ENCODE results near the gene CFAP61. TPM values are rescaled to one million over a fixed set of nuclear protein-coding genes. Genes with fewer than 3 reads are reported as not detected.

CFAP61 gene
- polyA plus RNA-seq, 3 donors, result 3.5 to 4.2 (median 4.0) TPM

GRCh38 chr20:20375862-20376261, 323.5 kb downstream of the CFAP61 start:
- no peak for DNase-seq (ENCODE audit: low read depth in 3 of 3, low spot score in 2 of 3)

DNA sequence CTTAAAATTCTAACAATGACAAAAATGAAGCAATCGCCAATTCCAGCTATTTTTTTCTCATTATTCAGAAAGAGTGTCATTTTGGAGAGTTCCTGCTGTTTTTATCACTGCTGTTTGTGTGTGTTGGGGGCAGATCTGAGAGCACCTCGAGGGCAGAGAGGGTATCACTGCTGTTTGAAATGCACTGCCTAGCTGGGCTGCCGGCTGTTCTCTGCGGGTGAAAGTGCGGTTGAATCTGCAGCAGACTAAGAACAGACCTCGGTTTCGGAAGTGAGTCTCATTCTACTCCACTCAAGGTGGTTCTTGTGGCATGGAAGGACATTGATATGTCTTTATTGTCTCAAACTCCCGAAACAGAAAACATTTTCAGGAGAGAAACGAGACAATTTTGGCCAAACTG, 333.9 kb downstream of the CFAP61 start:
- no peak for DNase-seq (ENCODE audit: low read depth in 3 of 3, low spot score in 2 of 3)

DNA sequence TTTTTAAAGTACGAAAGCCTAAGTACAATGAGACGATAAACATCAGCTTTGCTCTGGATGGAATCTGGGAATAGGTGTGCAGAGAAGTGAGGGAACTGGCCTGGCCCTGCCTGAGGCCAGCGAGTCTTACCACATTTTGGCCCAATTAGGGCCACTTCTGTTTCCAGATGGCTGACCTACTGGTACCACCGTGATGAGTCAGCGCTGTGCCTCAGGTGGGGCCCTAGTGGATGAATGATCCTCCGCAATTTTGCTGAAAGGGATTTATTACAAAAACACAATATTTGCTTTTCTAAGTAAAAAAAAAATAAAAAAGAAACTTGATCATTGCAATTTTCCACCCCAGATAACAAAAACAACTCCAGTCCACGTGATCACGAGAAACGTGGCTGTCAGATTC, 338.1 kb downstream of the CFAP61 start:
- no peak for DNase-seq (ENCODE audit: low read depth in 3 of 3, low spot score in 2 of 3)

DNA sequence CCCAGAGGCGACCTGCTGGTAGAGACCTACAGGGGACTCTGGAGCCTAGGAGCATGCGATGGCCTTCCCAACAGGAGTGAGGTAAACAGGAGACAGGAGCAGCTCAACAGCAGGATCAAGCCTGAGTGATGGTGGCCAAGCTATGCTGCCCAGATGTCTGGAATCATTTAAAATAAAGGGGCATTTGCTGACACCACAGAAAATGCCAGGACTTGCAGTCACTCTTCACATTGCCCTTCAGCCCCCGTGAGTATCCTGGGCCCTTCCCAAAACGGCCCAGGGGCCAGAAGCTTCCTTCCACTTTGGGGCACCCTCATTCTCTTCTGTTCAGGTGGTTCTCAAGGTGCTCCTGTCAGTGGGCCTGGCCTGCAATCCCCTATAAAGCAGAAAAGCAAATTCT, 338.8 kb downstream of the CFAP61 start:
- DNase-seq (ENCODE audit: low read depth in 3 of 3, low spot score in 2 of 3), result no peak

- DNase-seq (ENCODE audit: low read depth in 3 of 3, low spot score in 2 of 3), result no peak
Measured at GRCh38 chr20:20391766-20392165, 339.4 kb downstream of the CFAP61 start.

DNA sequence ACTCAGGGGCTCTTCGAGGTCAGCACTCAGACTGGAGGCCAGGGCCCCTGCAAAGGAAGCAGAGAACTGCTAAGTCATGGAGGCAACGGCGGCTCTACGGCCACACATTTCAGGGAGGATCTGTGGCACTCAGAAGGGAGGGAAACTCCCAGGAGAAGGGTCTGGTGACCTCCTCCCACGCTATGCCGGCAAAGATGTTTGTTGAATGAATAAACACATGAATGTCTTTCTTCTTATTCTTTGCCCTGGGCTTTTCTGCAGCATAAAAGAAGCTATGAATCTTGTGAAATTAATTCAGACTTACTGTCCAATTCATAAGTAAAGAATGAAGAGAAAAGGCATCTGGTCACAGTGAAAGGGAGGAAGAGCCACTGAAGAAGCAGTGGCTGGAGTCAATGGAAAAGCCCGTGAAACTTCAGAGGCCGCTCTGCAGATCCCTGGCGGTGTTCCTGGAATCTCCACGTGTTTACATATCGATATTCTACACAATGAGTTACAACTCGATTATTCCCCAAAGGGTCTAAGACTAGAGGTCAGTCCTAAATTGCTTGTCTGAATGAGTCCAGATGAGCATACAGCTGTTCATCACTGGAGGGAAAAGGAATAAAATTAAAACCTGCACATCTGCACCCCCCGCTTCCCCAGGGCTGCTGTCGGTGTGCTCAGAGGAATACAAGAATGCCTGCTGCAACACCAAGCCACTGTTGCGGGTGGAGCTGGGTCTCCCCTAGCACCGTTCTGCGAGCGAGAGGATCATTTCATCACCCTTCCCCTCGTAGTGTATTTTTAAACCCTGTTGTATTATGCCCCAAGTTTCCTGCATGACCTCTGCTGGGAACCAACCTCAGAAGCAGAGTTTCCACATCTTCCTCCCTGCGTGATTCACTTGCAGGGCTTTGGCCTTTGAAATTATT, 341.1 kb downstream of the CFAP61 start:
- DNase-seq (ENCODE audit: low read depth in 3 of 3, low spot score in 2 of 3), result no peak

- DNase-seq (ENCODE audit: low read depth in 3 of 3, low spot score in 2 of 3), result no peak
Measured at GRCh38 chr20:20395087-20395486, 342.8 kb downstream of the CFAP61 start.

DNA sequence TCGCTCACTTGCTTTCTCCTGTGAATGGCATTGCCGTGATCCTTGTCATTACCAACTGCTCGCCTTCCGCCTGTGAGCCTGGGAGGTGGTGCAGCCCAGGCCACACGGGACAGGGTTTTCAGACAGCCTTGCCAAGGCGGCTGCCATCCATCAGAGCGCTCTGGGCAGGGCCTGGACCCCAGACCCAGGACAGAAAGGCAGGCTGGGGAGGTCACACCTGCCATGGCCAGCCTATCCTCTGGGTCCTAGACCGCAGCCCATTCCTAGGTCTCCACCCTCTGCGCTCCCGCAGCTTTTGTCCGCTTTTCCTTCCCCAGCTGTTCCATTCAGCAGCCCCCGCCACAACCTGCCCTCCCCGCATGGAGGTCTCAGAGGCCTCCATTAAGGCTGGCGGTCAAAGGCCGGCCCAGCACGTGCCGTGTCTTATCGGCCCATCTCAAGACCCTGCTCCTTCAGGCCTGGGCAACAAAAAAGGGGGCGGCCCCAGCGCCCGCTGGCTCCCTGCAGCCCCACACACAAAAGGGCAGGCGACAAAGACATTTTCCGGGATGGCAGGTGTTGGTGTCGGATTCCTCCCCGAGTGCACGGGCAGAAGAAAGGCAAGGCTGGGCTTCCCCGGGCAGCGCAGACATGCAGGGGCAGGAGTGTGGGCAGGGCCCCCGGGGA, 343.7 kb downstream of the CFAP61 start:
- DNase-seq (ENCODE audit: low read depth in 3 of 3, low spot score in 2 of 3), result no peak

GRCh38 chr20:20396794-20397193, 344.5 kb downstream of the CFAP61 start:
- no peak for DNase-seq (ENCODE audit: low read depth in 3 of 3, low spot score in 2 of 3)

GRCh38 chr20:20398123-20398522, 345.8 kb downstream of the CFAP61 start:
- no peak for DNase-seq (ENCODE audit: low read depth in 3 of 3, low spot score in 2 of 3)

- DNase-seq (ENCODE audit: low read depth in 3 of 3, low spot score in 2 of 3), result no peak
Measured at GRCh38 chr20:20399531-20400500, 347.5 kb downstream of the CFAP61 start.

- no peak for DNase-seq (ENCODE audit: low read depth in 3 of 3, low spot score in 2 of 3)
Measured at GRCh38 chr20:20401991-20402390, 349.7 kb downstream of the CFAP61 start.

DNA sequence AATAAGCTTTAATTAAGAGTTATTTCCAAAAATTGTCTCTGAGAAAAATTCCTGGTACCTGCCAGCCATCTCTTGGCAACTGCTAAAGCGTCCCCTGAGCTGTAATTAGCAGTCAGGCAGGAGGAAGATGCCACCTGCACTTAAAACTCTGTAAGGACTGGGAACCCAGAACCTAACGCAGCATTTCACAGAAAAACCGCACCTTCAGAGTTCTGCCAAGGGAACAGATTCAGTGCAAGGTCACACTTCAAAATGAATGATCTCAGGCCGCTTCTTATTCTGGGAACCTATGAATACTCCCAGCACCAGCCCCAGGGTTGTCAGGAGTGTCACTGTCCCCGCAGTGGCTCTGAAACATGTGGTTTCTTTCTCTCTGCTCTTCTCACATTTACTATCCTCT, 352.3 kb downstream of the CFAP61 start:
- DNase-seq (ENCODE audit: low read depth in 3 of 3, low spot score in 2 of 3), result no peak

DNA sequence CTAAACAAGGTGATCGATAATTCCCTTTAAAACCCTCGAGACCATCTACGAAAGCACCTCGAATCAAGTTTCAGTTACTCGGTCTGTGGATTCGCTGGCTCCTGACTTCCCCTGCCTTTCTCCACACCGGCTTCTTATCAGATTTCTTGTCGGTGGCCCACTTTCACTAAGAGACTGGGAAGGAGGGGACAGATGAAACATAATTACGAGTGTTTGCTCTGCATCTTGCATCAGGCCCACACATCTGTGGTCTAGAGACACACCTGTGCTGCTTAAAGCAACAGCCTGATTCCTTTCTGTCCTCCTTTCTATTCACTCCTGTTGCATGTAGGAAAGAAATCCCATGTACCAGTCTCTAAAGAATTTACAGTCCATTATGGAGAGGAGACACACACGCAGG, 353.3 kb downstream of the CFAP61 start:
- no peak for DNase-seq (ENCODE audit: low read depth in 3 of 3, low spot score in 2 of 3)

DNA sequence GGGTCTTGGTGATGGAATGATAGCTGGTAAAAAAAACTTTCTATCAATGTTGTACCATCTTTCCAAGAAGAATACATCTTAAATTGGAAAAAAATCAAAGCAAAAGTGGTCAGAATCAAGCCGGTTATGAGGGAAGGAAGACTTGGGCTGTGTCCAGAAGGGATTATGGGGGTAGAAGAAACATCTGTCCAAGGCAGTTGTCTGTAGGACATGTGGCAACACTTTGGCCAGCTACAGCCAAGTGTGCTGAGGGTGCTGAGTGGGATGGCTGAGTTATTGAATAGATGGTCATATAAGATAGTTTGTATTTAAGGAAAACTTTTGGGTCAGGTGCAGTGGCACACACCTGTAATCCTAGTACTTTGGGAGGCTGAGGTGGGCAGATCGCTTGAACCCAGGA, 354.0 kb downstream of the CFAP61 start:
- no peak for DNase-seq (ENCODE audit: low read depth in 3 of 3, low spot score in 2 of 3)

- no peak for DNase-seq (ENCODE audit: low read depth in 3 of 3, low spot score in 2 of 3)
Measured at GRCh38 chr20:20407891-20408805, 355.8 kb downstream of the CFAP61 start.

GRCh38 chr20:20409331-20409730, 357.0 kb downstream of the CFAP61 start:
- DNase-seq (ENCODE audit: low read depth in 3 of 3, low spot score in 2 of 3), result no peak

All from right renal cortex interstitium (tissue), 3 donors.